Activated T-cell treated with anti-CD3 and anti-CD28 coated beads, Interleukin-2, amount 50 U/mL, for 4 hours (primary cell): ENCODE data around the gene NT5DC1. TPM values are rescaled to one million over a fixed set of nuclear protein-coding genes. Genes with fewer than 3 reads are reported as not detected.
"Not testable (repeated sequence)": the region's sequence is repeated elsewhere in the genome, so short reads cannot be mapped to it uniquely, and the experiment has no call there.

Source experiments
- ATAC-seq, 2 donors: fragments of 200-7000 bp; cut with Tn5 transposase; one replicate each; pipeline ENCODE4 v1.10.0; 2021
- DNase-seq: peaks from one replicate; pipeline ENCODE4 v3.0.0-alpha.2; 2020
- H3K27me3 Mint-ChIP-seq: one replicate; pipeline ENCODE4 v1.8.0; 2021; ENCODE audit warnings: low read depth, mixed read lengths
- H3K36me3 Mint-ChIP-seq: one replicate; pipeline ENCODE4 v1.8.0; 2022; ENCODE audit warnings: mixed read lengths; ENCODE audit not compliant: insufficient read depth
- H3K4me1 Mint-ChIP-seq: one replicate; pipeline ENCODE4 v1.8.0; 2021; ENCODE audit warnings: low read depth, mixed read lengths
- H3K4me3 Mint-ChIP-seq: one replicate; pipeline ENCODE4 v1.8.0; 2021; ENCODE audit warnings: mild to moderate bottlenecking, moderate library complexity, mixed read lengths
- H3K9me3 Mint-ChIP-seq: one replicate; pipeline ENCODE4 v1.8.0; 2021; ENCODE audit warnings: mixed read lengths
- total RNA-seq, 3 donors: library from RNA; stranded (reverse); gene quantifications; one replicate each; pipeline ENCODE4 v1.2.1, GENCODE V29; 2021

NT5DC1 gene
- total RNA-seq, 3 donors from 2014 or later, result 32.5 to 39.7 (median 33.8) TPM

- H3K36me3 Mint-ChIP-seq, result no peaks in the 10 kb centered on the region
- H3K27me3 Mint-ChIP-seq, result no peaks in the 10 kb centered on the region
- H3K9me3 Mint-ChIP-seq, result no peaks in the 10 kb centered on the region
- H3K4me1 Mint-ChIP-seq, result no peaks in the 10 kb centered on the region
- DNase-seq (no peak), ATAC-seq (no peak)
- H3K4me3 Mint-ChIP-seq, result no peak overlapping the region
Measured at GRCh38 chr6:116074732-116075390, 25.8 kb upstream of the NT5DC1 start.

- Mint-ChIP-seq H3K4me3 (no peak overlapping the region), H3K4me1 (no peaks in the 10 kb centered on the region), H3K27me3 (peaks cover 11% of the 10 kb centered on the region), H3K36me3 (no peaks in the 10 kb centered on the region), H3K9me3 (no peaks in the 10 kb centered on the region)
- ATAC-seq (no peak), DNase-seq (no peak)
Measured at GRCh38 chr6:116078522-116078921, 22.1 kb upstream of the NT5DC1 start.

GRCh38 chr6:116078945-116079344 lies 21.7 kb upstream of the NT5DC1 start:
- DNase-seq (no peak), ATAC-seq (no peak)
- Mint-ChIP-seq H3K27me3 (peaks cover 11% of the 10 kb centered on the region), H3K9me3 (no peaks in the 10 kb centered on the region), H3K4me1 (no peaks in the 10 kb centered on the region), H3K4me3 (no peak overlapping the region), H3K36me3 (no peaks in the 10 kb centered on the region)

DNA sequence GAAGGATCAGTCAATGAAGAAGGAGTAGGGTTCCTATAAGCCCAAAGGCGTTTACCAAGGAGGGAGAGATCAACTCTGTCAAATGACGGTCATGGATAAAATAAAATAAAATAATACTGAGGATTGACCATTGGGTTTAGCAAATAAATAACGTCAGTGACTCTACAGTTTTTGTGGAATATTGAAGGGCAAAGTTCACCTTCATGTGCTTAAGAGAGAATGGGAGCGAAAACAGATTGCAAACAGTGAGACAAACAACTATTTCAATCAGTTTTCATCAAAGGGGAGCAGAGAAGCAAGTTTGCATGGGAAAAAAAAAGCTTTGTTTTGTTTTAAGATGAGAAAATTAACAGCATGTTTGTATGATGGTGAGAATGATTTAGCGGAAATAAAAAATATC lies 17.6 kb upstream of the NT5DC1 start:
- DNase-seq, result no peak
- Mint-ChIP-seq H3K27me3 (peaks cover 12% of the 10 kb centered on the region), H3K9me3 (no peaks in the 10 kb centered on the region), H3K4me1 (no peaks in the 10 kb centered on the region), H3K4me3 (no peak overlapping the region), H3K36me3 (no peaks in the 10 kb centered on the region)
- no peak for ATAC-seq

DNA sequence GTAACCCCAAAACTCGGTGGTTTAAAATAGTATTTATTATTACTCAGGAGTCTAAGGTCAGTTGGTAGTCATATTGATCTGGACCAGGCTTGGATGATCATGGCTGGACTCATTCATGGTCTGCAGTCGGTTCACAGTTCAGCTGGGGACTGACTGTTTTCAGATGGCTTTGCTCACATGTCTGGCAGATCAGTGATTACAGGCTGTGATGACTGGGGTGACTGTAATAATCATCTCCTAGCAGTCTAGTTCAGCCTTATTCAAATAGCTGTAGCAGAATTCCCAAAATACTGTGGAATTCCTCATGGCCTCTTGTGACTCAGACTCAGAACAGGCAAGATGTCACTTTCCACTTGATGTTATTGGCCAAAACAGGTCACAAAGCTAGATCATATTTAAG lies 16.4 kb upstream of the NT5DC1 start:
- ATAC-seq, result no peak
- H3K36me3 Mint-ChIP-seq, result no peaks in the 10 kb centered on the region
- H3K4me1 Mint-ChIP-seq, result no peaks in the 10 kb centered on the region
- H3K4me3 Mint-ChIP-seq, result no peak overlapping the region
- no peaks in the 10 kb centered on the region for H3K9me3 Mint-ChIP-seq
- peaks cover 12% of the 10 kb centered on the region for H3K27me3 Mint-ChIP-seq
- no peak for DNase-seq

GRCh38 chr6:116087437-116088027 lies 13.1 kb upstream of the NT5DC1 start:
- no peaks in the 10 kb centered on the region for H3K36me3 Mint-ChIP-seq
- ATAC-seq (peak in 1 of 2 donors; percentile 18), DNase-seq (no peak)
- H3K4me3 Mint-ChIP-seq, result no peak overlapping the region
- H3K9me3 Mint-ChIP-seq, result no peaks in the 10 kb centered on the region
- no peaks in the 10 kb centered on the region for H3K4me1 Mint-ChIP-seq
- H3K27me3 Mint-ChIP-seq, result peaks cover 7% of the 10 kb centered on the region

DNA sequence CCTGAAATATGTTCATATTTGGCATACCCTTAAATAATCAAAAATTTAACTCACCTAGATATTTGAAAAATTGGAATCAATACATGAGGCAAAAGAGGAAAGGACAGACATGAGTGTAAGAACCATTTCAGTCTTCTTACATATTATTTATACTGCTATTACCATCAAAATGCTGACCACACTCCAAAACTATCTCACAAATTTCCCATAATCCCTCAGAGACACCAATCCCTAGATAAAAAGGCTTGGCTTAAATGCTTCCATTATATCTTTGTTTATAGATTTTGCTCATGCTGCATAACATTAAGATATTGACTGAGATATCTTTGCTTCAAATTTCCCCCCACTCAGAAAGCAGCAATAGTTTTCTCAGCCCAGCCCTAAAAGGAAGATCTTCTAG lies 11.7 kb upstream of the NT5DC1 start:
- DNase-seq (no peak), ATAC-seq (no peak)
- Mint-ChIP-seq H3K4me3 (no peak overlapping the region), H3K36me3 (no peaks in the 10 kb centered on the region), H3K4me1 (no peaks in the 10 kb centered on the region), H3K27me3 (peaks cover 2% of the 10 kb centered on the region), H3K9me3 (no peaks in the 10 kb centered on the region)

GRCh38 chr6:116090251-116090650 lies 10.4 kb upstream of the NT5DC1 start:
- no peaks in the 10 kb centered on the region for H3K27me3 Mint-ChIP-seq
- H3K9me3 Mint-ChIP-seq, result no peaks in the 10 kb centered on the region
- no peaks in the 10 kb centered on the region for H3K36me3 Mint-ChIP-seq
- ATAC-seq, result no peak
- no peak overlapping the region for H3K4me3 Mint-ChIP-seq
- H3K4me1 Mint-ChIP-seq, result no peaks in the 10 kb centered on the region
- no peak for DNase-seq

DNA sequence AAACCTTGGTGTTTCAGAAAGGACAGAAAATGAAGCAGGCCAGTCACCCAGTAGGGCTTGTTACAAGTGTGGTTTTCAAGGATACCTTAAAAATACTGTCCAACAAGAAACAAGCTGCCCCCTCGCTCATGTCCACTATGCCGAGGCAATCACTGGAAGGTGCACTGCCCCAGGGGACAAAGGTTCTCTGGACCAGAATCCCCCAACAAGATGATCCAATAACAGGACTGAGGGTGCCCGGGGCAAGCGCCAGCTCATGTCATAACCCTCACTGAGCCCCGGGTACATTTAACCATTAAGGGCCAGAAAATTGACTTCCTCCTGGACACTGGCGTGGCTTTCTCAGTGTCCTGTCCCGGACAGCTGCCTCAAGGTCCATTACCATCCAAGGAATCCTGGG lies 6.6 kb upstream of the NT5DC1 start:
- H3K36me3 Mint-ChIP-seq, result no peaks in the 10 kb centered on the region
- no peaks in the 10 kb centered on the region for H3K4me1 Mint-ChIP-seq
- H3K27me3 Mint-ChIP-seq, result no peaks in the 10 kb centered on the region

GRCh38 chr6:116096048-116096759 lies 4.4 kb upstream of the NT5DC1 start:
- not testable (repeated sequence) for DNase-seq, H3K27me3 Mint-ChIP-seq, H3K9me3 Mint-ChIP-seq, H3K36me3 Mint-ChIP-seq, ATAC-seq, H3K4me1 Mint-ChIP-seq, H3K4me3 Mint-ChIP-seq

More for the DNA sequence above, 6.6 kb upstream of the NT5DC1 start:
- H3K9me3 Mint-ChIP-seq, result peaks cover 6% of the 10 kb centered on the region
- no peak overlapping the region for H3K4me3 Mint-ChIP-seq
- ATAC-seq (no peak), DNase-seq (no peak)

- H3K4me3 Mint-ChIP-seq, result no peak overlapping the region
- no peaks in the 10 kb centered on the region for H3K36me3 Mint-ChIP-seq
- H3K4me1 Mint-ChIP-seq, result peaks cover 17% of the 10 kb centered on the region
- peaks cover 6% of the 10 kb centered on the region for H3K9me3 Mint-ChIP-seq
- DNase-seq (no peak), ATAC-seq (no peak)
- no peaks in the 10 kb centered on the region for H3K27me3 Mint-ChIP-seq
Measured at GRCh38 chr6:116096979-116097816, 3.5 kb upstream of the NT5DC1 start.

- peaks cover 4% of the 10 kb centered on the region for H3K36me3 Mint-ChIP-seq
- peaks cover 6% of the 10 kb centered on the region for H3K9me3 Mint-ChIP-seq
- H3K4me1 Mint-ChIP-seq, result peaks cover 34% of the 10 kb centered on the region
- H3K27me3 Mint-ChIP-seq, result no peaks in the 10 kb centered on the region
- H3K4me3 Mint-ChIP-seq, result no peak overlapping the region
- DNase-seq (no peak), ATAC-seq (no peak)
Measured at GRCh38 chr6:116099036-116099435, 1.6 kb upstream of the NT5DC1 start.

DNA sequence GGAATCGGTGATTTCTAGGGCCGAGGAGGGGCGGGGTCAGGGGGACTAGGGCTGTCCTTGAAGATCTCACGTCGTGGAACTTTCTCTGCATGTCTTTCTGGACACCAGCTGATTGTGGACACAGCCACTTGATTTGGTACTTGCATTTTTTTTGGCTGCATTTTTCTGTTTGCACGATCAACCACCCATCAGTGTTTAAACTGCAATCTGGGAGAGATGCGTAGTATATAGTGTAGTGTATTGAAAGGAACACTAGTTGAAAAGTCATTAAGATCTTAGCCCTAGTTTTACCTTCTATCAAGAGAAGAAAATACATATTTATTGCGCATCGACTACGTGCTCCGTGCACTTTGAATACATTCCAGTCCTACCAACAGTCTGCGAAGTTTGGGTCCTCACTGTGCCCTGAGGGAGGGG lies 657 bp downstream of the NT5DC1 start:
- no peak for ATAC-seq
- peak overlapping the region; percentile 89 for H3K4me3 Mint-ChIP-seq
- no peak for DNase-seq
- no peaks in the 10 kb centered on the region for H3K9me3 Mint-ChIP-seq
- peaks cover 4% of the 10 kb centered on the region for H3K36me3 Mint-ChIP-seq
- no peaks in the 10 kb centered on the region for H3K27me3 Mint-ChIP-seq
- peaks cover 57% of the 10 kb centered on the region for H3K4me1 Mint-ChIP-seq

- H3K4me3 Mint-ChIP-seq, result peak overlapping the region; percentile 89
- ATAC-seq (no peak), DNase-seq (no peak)
- peaks cover 4% of the 10 kb centered on the region for H3K36me3 Mint-ChIP-seq
- H3K4me1 Mint-ChIP-seq, result peaks cover 61% of the 10 kb centered on the region
- H3K27me3 Mint-ChIP-seq, result no peaks in the 10 kb centered on the region
- no peaks in the 10 kb centered on the region for H3K9me3 Mint-ChIP-seq
Measured at GRCh38 chr6:116101790-116102189, 1.1 kb downstream of the NT5DC1 start.
